Smooth muscle cell of the brain vasculature (primary cell): ENCODE results near the gene TJP3.

ENCODE experiments used
- DNase-seq: peaks from one replicate; pipeline ENCODE4 v3.0.0-alpha.2; 2012; ENCODE audit warnings: low read depth, low spot score

TJP3 gene

GRCh38 chr19:3782903-3783302 is 74.7 kb downstream of the TJP3 start:
- DNase-seq = no peak

DNA sequence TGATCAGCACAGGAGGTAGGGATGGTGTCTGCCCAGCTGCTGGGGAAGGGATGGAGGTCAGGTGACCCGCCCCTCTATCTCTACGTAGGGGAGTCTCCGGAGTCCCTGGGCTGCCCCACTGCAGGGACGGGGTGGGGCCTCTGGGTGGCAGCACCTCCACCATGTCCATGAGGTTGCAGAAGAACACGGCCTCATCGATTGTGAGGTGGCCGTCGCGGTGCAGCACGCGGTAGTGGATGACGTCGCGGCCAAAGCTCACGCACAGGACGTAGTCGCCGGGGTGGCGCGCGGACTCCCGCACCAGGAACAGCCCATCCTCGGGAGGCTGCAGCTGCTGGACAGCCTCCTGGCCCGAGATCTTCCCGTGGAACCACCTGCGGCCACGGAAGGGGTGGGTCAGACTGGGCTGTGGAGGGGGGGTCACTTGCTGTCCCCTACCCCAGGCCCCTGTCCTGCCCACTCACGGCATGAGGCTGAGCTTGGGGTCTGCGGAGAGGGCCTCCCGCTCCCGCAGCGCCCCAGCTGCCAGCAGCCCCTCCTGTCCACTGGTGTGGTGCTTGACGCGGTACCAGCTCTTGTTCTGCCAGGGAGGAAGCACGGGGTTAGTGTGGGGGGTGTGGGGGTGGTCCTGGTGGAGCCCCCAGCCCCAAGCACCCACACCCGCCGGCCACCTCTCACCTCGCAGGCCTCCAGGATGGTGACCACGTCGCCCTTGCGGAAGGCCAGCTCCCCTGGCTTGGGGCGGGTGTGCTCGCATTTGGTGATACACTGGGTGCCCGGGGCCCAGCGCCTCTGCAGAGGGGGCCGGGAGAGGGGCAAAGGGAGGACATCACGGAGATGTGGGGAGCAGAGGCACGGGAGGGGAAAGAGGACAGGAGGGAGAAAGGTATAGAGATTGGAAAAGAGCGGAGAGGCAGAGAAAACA is 75.7 kb downstream of the TJP3 start:
- no peak for DNase-seq

GRCh38 chr19:3784607-3785450 is 76.6 kb downstream of the TJP3 start:
- no peak for DNase-seq

DNA sequence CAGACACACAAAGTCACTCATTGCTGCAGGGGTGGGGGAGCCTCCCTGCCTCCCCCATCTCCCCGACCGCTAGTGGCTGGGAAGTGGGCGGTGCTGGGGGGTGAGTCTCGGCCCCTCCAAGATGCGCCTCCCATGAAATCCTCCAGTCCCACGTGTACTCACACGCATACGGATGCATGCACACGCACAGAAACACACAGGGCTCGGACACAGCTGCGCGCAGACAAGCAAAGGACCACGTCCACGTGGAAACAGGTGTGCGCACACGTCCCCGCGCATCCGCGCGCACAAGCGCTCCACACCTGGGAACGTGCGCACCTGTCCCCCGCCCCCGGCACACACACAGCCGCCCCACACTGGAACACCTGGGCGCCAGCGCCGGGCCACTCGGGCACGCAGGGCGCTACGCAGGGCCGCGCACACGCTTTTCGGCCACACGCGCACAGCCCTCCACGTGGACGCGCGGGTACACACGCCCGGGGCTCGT is 77.3 kb downstream of the TJP3 start:
- no peak for DNase-seq

- no peak for DNase-seq
Observed at GRCh38 chr19:3785938-3786824, 78.0 kb downstream of the TJP3 start, which contains the start of gene MATK. Gene MATK (minus strand): TSS chr19:3786381. CDS start chr19:3785135, 1,246 bp downstream.

GRCh38 chr19:3788996-3789778 is 81.0 kb downstream of the TJP3 start:
- no peak for DNase-seq

DNA sequence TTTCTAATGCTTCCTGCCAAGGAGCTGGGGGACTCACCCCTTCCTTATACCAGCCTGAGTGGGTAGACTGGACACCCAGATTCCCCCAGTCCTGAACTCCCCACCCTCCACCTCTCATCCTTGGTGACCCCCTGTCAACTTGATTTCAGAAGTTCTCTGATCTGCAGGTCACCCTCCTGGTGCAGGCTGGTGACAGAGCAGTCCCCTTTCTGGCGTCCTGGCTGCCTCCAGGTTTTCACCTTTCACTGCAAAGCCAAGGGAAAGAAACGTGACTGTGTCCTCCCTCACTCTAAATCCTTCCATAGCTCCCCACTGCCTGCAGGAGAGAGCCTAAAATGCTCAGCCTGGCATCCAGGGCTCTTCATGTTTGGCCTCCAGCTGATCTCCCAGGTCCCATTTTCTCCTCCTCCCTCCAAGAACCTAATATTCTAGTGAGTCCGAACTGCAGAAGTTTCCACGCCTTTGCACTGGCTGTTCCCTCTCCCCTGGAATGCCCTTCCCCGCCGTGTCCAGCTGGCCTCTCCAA is 82.1 kb downstream of the TJP3 start:
- DNase-seq = no peak

GRCh38 chr19:3790941-3791340 is 82.8 kb downstream of the TJP3 start:
- DNase-seq = no peak

DNA sequence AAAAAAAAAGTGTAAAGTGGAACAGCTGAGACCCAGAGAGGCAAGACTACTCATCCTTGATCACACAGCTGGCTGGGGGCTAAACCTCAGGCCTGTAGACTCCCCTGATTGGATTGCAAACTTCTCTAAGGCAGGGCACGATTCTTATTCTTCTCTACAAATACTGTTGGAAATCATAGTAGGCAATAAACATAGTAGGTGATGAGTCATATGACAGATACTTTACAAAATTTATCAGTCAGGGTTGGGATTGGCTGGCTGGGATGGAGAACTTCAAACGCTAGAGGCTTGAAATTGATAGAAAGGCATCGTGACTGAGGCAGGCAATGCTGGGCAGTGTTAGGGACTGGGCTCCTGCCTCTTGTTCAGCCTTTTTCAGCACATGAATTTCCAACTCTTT is 83.9 kb downstream of the TJP3 start:
- DNase-seq = no peak

DNA sequence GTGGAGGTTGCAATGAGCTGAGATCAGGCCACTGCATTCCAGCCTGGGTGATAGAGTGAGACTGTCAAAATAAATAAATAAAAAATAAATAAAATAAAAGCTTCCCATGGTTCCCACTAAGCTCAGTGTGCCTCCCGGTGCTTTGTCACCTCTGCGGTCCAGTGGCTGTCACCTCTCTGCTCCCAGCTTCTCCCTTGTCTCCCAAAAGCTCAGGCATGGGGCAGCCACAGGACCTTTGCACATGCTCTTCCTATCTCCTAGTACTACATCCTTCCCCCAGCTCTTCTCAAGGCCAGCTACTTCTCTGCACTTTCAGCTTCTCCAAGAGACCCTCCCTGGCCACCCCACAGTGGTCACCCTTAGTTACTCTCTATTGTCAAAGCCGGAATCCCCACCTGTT is 85.6 kb downstream of the TJP3 start:
- no peak for DNase-seq

GRCh38 chr19:3796358-3796757 is 88.2 kb downstream of the TJP3 start:
- no peak for DNase-seq

GRCh38 chr19:3798137-3798536 is 90.0 kb downstream of the TJP3 start:
- DNase-seq = no peak
